ENCODE measurements around the gene COL4A2.

- TF ChIP-seq, protein P1, sequence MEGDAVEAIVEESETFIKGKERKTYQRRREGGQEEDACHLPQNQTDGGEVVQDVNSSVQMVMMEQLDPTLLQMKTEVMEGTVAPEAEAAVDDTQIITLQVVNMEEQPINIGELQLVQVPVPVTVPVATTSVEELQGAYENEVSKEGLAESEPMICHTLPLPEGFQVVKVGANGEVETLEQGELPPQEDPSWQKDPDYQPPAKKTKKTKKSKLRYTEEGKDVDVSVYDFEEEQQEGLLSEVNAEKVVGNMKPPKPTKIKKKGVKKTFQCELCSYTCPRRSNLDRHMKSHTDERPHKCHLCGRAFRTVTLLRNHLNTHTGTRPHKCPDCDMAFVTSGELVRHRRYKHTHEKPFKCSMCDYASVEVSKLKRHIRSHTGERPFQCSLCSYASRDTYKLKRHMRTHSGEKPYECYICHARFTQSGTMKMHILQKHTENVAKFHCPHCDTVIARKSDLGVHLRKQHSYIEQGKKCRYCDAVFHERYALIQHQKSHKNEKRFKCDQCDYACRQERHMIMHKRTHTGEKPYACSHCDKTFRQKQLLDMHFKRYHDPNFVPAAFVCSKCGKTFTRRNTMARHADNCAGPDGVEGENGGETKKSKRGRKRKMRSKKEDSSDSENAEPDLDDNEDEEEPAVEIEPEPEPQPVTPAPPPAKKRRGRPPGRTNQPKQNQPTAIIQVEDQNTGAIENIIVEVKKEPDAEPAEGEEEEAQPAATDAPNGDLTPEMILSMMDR (IDR thresholded peaks at IDR 0.05) = no peak
- TF ChIP-seq POLR2A (IDR thresholded peaks at IDR 0.05) = no peak
Measured at GRCh38 chr13:110399801-110400200, 92.7 kb downstream of the COL4A2 start.
